OCI-LY1 (cell line): ENCODE measurements around the gene HINFP.

ENCODE experiments used
- CTCF ChIP-seq: fragments of 200-600 bp; sonication (generic), shearing (Covaris generic); IDR thresholded peaks from 2 replicates; pipeline ENCODE4 v1.5.1; 2017; ENCODE audit warnings: mild to moderate bottlenecking, antibody characterized with exemption, low read length, moderate library complexity, mixed read lengths
- EZH2 ChIP-seq: fragments of 200-600 bp; sonication (generic), shearing (Covaris generic); IDR thresholded peaks from 2 replicates; pipeline ENCODE4 v1.8.0; 2017; ENCODE audit warnings: borderline replicate concordance, mixed run types, mild to moderate bottlenecking, antibody characterized with exemption, low read length, moderate library complexity, mixed read lengths

- no peak for TF ChIP-seq EZH2
- no peak for TF ChIP-seq CTCF
These were observed 34.3 kb upstream of the HINFP start for GRCh38 chr11:119087123-119087522.
